Skin of body (tissue), 2 donors: ENCODE results near the gene SQSTM1. TPM values are rescaled to one million over a fixed set of nuclear protein-coding genes. Genes with fewer than 3 reads are reported as not detected.
"Not testable (repeated sequence)": the region's sequence is repeated elsewhere in the genome, so short reads cannot be mapped to it uniquely, and the experiment has no call there.

Experiments used
- DNase-seq: peaks from one replicate; lab custom pipeline; 2025; lab: John Stamatoyannopoulos, UW
- total RNA-seq: library from RNA; depleted of rRNA; stranded (reverse); fragments of >200 nt; gene quantifications from one replicate; pipeline ENCODE4 v1.2.3, GENCODE V29; 2014

The SQSTM1 gene
- total RNA-seq: 90.7 TPM

DNA sequence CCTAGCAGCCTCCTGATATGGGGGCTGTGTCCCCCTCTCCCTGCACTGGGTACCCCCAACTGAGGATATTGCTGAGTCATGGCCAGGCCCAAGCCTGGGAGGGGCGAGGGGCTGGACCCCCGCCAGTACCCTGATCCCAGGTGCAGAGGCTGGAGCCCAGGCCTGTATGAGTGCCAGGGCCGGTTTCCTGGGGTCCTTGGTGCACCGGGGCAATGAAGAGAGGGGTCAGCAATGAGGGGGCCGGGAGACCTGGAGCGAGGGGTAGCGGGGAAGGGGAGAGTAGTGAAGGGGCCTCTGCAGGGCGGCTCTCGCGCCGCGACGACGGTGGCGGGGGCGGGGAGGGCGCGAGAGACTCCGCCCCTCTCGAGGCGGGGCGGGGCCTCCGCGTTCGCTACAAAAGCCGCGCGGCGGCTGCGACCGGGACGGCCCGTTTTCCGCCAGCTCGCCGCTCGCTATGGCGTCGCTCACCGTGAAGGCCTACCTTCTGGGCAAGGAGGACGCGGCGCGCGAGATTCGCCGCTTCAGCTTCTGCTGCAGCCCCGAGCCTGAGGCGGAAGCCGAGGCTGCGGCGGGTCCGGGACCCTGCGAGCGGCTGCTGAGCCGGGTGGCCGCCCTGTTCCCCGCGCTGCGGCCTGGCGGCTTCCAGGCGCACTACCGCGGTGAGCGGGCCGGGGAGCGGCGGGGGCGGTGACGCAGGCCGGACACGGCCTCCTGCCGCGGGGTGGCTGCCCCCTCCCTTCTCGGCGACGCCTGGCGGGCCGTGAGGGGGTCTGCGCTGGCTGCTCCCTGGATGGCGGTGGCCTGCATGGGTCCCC is at the start of gene SQSTM1:
Gene SQSTM1 (plus strand): TSS at position 423 of the 815 bp plus-strand sequence. CDS start 32 bp downstream, at position 455.
- DNase-seq: peak; percentile 65

DNA sequence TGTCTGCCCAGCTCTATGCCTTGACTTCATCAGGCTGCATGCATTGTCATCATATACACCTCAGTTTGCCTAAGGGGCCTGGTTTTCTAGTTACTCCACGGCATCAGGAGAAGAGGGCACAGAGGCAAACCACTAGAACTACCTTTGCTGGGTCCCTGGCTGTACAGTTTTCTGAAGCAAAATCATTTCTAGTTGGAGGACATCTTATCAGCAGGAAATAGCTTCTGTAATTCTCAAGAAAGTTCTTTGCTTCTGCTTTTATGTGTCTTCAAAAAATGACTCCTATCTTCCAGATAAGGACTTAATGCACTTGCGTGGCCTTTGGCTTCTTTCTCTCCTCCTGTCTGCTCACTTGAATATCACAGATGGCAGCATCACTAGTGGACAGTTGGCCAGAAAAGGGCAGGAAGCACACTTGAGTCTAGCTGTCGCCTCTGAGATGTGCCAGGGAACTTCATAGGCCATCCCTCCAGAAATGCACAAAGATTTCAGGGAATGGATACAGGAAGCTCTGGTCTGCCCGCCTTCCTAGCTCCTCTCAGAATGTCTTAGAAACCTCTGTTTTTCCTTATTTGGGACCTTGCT is 49.3 kb upstream of the SQSTM1 start:
- DNase-seq: no peak

DNA sequence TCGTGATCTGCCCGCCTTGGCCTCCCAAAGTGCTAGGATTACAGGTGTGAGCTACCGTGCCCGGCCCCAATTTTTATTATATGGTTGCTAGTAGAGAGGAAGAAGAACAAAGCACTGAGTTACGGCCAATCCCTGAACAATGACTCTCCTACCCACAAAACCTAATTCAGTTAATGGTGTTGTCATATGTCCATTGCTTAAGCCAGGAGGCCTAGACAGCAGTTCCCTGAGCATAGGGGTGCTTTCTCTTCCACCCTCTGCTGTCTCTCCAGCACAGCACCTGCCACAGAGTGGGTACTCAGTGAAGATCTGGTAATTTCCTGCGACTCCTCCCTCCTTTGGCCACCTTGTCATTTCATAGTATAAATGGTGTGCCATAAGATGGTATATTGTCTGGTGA is 48.4 kb upstream of the SQSTM1 start:
- no peak for DNase-seq

DNA sequence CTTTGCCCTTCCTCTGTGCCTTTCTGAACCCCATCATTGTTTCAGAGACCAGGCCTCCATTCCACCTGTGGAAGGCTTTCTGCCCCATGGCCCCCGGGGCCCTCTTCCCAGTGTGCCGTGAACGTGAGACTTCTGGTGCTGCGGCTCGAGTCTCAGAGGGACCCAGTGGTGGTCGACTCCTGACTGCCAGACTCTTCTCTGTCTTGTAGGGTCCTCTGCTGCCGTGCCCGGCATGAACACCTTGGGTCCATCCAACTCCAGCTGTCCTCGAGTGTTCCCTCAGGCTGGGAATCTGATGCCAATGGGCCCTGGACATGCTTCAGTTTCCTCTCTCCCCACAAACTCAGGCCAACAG is 47.0 kb upstream of the SQSTM1 start:
- no peak for DNase-seq

DNA sequence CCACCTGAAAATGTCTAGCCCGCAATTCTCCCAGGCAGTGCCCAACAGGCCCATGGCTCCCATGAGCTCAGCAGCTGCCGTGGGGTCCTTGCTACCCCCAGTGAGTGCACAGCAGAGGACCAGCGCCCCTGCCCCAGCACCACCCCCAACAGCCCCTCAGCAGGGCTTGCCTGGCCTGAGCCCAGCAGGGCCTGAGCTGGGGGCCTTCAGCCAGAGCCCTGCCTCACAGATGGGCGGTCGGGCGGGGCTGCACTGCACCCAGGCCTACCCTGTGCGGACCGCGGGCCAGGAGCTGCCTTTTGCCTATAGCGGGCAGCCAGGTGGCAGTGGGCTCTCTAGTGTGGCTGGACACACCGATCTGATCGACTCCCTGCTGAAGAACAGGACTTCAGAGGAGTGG is 46.3 kb upstream of the SQSTM1 start:
- no peak for DNase-seq

DNA sequence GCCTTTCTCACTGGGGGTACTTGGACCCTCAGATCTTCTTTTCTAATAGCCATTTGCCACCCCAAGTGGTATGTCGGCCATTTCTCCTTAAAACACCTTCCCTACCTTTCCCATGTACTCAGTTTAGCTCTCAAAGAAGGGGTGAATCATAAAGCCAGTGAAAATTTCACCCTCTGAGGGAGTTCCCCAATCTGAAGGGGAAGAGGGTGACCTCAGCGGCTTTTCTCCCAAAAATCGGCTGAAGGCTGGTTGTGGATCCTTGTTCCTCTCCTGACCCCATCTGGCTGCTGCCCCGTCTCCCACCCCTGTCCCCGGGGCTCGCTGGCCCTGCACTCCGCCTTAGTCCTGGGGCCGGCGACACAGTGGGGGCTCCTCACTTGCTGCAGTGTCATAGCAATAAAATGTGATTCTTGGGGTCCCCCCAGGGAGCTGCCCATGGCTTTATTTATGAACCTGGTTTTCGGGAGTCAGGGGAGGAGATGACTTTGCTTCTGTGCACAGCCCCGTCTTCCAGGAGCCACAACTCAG is 44.2 kb upstream of the SQSTM1 start:
- no peak for DNase-seq

DNA sequence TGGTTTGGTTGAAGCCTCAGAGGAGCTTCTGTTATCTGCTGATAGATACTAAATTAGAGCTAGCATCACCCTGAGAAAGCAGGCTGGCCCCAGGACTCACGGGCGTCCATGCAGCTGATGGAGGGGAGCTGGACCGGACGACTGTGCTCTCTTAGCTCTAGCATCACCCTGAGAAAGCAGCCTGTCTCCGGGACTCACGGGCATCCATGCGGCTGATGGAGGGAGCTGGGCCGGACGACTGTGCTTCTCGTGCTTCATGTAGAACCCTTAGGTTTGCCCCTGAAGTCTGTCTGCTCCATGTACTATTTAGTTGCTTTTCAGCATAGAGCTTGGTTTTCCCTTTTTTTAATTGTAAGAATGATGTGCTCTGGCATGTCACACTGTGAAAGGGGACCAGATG is 43.2 kb upstream of the SQSTM1 start:
- DNase-seq: no peak

DNA sequence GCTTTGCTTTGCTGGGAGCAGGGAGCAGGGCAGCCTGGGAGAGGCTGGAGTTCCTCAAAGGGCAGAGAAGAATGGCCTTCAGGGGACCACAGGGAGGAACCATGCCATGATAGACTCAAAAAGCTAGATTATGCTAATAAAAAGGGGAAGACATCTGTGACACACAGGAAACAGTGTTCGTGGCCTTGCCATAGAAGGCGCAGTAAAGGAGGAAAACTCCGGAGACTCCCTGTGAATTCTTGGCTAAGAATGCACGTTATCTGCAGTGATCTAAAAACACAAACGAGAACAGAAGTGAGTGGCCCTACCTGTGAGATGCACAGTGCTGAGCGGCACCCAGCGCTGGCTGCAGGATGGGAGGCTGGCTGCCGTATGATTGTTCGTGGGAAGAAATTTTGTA is 42.8 kb upstream of the SQSTM1 start:
- DNase-seq: no peak

DNA sequence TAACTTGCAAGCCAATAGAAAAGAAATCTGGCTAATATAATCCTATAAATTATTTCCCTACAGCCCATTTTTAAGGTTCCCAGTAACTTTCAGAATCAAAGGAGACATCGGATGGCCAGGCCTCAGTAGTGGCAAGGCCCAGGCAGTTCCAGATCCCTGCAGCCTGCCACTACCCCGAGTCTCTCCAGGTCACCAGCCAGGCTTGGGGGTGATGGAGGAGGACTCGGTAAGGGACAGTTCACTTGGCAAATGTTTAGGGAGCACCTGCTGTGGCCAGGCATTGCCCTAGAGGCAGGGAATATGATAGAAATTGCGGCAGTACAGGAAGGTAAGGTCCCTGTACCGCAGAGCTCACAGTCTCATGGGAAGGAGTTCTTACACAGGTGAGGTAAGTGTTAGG is 42.1 kb upstream of the SQSTM1 start:
- DNase-seq: no peak

DNA sequence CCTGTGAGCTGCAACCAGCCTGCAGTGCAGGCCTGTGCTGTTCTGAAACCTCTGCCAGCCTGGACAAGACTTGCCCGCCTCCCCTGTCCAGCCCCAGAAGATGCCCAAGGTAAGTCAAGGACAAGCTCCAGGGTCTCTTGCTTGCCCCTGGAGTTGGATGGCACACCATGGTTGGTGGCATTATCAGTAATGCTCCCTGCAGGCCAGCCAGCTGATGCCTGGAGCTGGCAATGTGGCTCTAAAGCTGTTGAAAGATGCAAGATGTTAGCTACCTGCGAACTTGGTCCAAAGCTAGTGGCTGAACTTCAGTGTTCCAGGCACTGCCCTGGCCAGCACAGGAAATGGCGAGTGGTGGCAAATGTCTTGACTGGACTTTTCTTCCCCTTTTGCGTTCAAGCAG is 40.9 kb upstream of the SQSTM1 start:
- DNase-seq: no peak

DNA sequence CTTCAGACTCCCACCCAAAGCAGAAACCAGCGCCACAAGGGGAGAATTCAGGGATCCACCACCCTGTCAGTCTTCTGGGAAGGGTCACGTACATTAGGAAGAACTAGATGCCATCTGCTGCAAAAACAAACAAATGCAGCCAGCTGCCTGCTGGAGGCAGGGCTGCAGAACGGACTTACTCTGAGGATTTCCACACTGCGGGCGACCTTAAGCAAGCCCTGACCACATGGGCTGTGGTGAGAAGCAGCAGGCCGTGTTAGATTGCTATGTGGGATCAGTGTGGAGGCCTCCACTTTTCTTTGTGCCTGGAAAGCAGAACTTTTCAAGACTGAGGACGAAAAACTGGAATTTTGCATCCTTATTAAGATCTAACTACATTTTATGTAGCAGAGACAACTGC is 40.3 kb upstream of the SQSTM1 start:
- no peak for DNase-seq

DNA sequence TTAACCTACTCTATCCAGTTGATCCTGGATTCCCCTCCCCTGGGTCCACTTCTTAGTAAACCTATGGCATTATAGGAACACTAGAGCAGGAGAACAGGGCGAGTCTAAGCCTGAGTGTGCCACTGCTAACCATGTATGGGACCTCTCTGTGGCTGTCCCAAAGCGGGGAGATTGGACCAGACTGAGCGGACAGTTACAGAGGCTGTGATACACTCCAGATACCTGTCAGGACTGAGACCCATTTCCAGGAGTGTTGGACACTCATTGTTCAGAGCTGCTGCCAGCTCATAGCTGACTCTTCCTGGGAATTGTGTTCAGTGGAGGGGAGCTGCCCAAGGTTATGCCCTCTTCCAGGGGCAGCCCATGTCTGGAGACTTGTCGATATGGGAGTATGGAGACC is 38.9 kb upstream of the SQSTM1 start:
- no peak for DNase-seq

DNA sequence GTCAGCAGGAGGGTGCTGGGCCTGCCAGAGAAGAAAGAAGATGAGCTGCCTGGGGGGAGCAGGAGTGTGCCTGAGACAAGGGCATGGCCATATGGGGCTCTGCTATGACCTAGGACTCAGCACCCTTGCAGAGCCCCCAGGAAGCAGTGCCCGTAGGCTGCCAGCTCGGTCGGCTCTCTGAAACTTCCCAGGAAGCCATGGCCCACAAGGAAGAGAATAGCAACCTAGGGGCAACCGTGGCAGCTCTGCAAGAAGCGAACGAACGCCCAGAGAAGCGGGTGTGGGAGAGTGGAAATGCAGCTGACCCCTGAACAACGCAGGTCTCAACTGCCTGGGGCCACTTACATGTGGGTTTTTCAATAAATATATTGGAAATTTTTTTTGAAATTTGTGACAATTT is 37.6 kb upstream of the SQSTM1 start:
- DNase-seq: no peak

DNA sequence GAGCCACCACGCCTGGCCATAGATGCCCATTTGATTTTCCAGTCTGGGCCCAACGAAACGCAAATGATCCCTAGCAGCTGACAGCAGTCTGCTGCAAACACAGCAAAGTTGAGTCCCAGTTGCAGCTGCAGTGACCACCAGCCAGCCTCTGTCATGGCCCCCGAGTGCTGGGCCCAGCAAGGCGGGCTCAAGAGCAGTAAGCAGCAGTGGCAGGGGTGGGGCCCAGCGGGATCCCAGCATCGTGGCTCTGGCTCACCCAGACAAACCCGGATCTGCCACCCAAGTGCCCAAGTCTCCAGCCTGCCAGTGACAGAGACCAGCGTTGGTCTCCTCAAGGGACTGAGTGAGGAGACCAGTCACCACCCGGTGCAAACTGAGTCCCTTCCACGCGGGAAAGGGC is 33.8 kb upstream of the SQSTM1 start:
- DNase-seq: no peak

DNA sequence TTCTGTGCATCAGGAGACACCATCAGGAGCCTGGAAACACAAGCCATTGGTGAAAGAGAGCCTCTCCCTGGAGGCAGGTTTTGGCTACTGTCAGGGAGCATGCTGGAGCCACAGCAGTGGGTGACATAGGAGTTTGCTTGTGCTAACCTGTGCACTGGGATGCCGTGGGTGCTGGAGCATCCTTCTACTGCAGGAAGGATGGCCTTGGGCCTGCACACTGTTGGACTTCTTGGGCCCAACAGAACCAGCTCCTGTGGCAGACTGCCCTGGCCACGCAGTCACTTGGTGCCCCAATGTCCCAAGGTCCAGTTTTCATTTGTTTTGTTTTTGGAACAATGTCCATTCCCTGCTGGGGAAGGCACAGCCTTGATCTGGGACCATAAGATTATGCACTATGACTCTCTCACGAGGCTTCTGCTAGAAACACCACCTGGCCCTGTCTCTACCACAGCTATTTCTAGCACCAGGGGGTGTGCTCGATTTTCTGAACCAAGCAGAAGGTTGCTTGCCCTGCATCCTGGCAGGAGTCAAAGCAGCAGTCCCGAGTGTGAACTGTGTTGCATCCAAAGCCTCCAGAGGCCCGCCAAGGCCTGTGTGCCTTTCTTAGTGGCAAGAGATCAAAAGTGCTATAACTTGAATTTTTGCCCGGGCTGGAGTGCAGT is 32.4 kb upstream of the SQSTM1 start:
- DNase-seq: no peak

DNA sequence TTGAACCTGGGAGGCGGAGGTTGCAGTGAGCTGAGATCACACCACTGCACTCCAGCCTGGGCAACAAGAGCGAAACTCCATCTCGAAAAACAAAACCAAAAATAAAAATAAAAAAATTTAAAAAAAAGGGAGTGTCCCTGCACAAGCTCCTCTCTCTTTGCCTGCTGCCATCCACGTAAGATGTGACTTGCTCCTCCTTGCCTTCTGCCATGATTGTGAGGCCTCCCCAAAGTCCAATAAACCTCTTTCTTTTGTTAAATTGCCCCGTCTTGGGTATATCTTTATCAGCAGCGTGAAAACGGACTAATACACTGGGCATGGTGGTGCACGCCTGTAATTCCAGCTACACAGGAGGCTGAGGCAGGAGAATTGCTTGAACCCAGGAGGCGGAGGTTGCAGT is 31.4 kb upstream of the SQSTM1 start:
- DNase-seq: not testable (repeated sequence)

DNA sequence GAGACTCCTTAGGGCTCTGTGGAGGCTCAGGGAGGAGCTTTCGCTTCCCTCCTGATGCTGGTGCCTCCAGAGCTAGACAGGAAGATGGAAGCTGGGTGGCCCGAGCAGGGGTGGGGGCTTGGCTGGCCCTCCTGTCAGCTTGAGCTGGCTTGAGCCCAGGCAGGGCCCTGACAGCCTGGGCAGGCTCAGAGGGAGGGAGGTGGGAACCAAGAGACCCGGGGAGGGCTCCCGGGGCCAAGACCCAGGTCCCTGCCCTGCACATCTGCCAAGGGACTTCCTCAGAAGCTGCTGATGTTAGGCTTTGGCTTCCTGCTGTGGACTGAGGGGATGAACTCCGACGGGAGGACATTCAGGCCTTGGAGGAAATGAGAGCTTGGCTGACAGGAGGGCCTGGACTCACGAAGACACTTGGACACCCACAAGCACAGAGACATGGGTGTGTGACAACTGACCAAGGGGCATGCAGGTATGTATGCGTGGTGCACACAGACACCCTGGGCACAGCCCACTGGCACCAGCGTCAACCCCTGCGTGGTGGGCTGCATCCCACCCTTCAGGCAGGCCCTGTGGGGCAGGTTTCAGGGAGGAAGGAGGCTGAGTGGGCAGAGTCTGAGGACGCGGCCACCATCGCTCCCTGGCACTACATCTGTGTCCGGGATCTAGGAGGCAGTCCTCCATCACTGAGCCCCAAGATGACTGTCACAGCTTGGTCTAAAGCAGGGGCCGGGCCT is 28.7 kb upstream of the SQSTM1 start:
- DNase-seq: no peak

DNA sequence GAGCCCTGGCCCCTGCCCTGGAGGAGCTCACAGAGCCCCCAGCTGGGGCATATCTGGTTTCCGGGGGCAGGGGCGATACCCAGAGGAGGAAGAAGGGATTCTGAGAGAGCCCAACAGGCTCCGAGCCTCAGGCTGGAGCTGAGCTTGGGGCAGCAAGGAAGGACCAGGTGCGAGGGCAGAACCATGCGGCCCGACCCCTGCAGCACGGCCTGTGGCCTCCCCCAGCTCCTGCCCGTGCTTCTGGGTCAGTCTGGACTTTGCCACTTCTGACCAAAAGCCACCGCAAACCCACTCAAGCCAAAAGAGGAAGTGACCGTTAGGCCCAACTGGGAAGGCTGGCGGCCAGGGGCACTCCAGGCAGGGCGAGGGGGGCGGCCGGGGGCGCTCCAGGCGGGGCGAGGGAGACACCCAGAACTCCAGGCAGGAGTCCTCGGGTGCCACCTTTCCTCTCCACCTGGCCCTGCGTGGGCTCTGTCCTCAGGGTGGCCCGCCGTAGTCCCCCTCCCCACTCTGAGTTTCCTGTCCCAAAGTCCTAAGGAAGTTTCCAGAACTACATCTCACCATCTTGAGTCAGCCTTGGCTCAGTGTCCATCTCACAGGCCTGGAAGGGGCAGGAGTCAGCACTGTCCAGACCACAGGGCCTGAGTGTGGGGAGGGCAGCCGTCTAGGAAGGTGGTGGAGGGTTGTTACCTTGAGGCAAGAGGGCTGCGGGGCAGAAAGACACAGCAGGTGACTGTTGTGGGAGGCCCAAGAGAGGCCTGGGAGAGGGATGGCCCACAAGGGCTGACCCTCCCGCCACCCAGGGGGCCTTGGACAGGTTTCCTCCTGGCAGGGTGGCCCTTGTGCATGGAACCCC is 27.9 kb upstream of the SQSTM1 start:
- no peak for DNase-seq

DNA sequence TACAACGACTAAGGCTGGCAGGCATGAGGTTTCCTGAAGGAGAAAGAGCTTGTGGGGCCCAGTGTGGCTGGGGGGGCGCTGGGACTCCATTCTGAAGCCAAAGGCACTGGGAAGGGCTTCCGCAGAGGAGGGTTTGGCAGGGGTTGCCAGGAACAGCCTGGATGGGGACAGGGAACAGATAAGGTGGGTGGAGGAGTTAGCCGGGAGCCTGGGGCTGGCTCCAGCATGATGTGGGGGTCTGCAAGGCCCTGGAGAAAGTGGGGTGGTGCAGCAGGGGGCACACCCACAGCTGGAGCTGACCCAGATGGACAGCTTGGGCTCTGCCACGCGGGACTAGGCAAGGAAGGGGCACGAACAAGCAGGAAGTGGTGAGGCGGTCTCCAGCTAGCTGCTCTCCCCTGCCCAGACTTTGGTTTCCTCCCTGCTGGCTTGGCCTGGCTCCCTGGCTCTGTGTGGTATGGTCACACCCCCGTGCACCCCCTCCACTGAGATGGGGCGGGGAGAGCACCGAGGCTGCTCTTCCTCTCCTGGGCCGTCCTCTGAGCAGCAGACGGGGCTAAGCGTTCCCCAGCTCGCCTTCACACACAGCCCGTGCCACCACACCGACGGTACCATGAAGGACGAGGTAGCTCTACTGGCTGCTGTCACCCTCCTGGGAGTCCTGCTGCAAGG is 27.1 kb upstream of the SQSTM1 start, which contains the start of gene LTC4S:
Gene LTC4S (plus strand): TSS at position 519 of the 672 bp plus-strand sequence. CDS start 95 bp downstream, at position 614.
- DNase-seq: peak; percentile 28

DNA sequence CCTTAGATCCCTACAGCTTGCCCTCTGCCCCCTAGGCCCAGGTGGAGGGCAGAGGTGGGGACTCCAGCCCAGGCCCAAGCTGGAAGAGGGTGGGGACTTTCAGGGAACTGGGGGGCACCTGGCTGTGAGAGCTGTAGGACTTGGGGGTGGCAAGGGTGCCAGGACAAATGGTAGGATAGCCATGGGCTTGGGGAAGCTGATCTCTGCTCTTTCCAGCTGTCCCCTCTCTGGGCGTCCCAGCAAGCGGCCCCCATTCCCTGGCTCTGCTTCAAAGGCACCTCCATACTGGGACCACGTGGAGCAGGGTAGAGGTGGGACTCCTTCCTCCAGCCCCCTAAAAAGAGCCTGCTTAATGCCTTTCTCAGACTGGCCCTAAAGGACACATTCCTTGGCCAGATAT is 26.5 kb upstream of the SQSTM1 start:
- DNase-seq: no peak
